Activated T-helper 2 cell treated with anti-CD3 and anti-CD28 coated beads, Interferon-gamma antibody, Interleukin-2, Interleukin-4, amounts not matched to agents 10 μg/mL and 5 μg/mL and 100 μg/mL, durations not matched to agents 14 hours and 24 hours and 36 hours (primary cell): ENCODE measurements around the gene PRKCZ. TPM values are rescaled to one million over a fixed set of nuclear protein-coding genes. Genes with fewer than 3 reads are reported as not detected.

Experiments
- DNase-seq: peaks from one replicate; pipeline ENCODE4 v3.0.0; 2021; ENCODE audit warnings: low spot score
- H3K27ac Mint-ChIP-seq: one replicate; pipeline ENCODE4 v1.8.0; 2021; ENCODE audit warnings: mixed read lengths
- H3K27me3 Mint-ChIP-seq: one replicate; pipeline ENCODE4 v1.8.0; 2021; ENCODE audit warnings: low read depth, mixed read lengths
- H3K36me3 Mint-ChIP-seq: one replicate; pipeline ENCODE4 v1.8.0; 2021; ENCODE audit warnings: low read depth, mixed read lengths
- H3K4me1 Mint-ChIP-seq: one replicate; pipeline ENCODE4 v1.8.0; 2021; ENCODE audit warnings: low read depth, mixed read lengths
- H3K4me3 Mint-ChIP-seq: one replicate; pipeline ENCODE4 v1.8.0; 2021; ENCODE audit warnings: low read depth, mild to moderate bottlenecking, moderate library complexity, mixed read lengths
- H3K9me3 Mint-ChIP-seq: one replicate; pipeline ENCODE4 v1.8.0; 2021; ENCODE audit warnings: mixed read lengths
- intact Hi-C: fragments of 100-400 bp; cut with micrococcal nuclease; formaldehyde crosslinking; loops from one replicate; pipeline ENCODE4 v1.15.1; 2023
- total RNA-seq: library from RNA; stranded (reverse); gene quantifications from 2 replicates; pipeline ENCODE4 v1.2.3, GENCODE V29; 2022

The PRKCZ gene
- total RNA-seq, 1 donor from 2014 or later: 3.6 TPM

DNA sequence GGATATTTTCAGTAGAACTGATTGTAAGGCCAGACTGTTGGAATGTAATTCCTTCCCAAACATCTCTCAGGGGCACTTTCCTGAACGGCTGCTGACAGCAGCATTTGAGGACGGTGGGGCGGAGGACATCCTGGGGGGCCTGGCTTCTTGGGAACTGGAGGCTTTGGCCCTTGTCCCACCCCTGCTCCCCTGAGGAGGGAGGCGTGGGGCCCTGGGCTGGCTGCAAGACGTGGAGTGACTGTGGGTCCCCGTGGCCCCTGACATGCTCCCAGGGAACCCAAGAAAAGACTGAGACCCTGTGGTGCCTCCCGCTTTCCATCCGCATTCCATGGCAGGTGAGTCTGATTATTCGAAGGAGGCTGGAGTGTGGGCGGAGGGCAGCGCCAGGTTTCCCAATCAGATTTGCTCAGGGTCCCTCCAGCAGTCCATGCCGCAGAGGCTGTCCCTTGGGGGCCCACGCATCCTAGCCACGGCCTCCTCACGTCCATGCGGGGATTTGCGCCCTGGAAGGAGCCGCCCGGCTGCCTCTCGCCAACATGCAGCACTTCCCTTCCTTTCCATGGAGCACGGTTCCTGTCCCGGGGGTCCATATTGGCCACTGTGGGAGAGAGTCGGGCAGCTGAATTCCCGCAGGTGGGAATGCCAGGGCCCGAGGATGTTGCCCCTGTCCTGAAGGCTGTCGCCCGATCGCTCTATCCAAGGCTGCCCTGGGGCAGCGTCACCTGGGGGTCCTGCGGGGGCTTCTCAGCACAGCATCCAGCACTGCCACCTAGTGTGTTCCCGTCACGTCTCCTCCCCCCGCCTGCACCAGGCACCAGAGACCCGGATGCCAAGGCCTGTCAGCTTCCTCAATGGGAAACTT is 75.4 kb downstream of the PRKCZ start:
- no peaks in the 10 kb centered on the region for H3K27me3 Mint-ChIP-seq
- peaks cover 4% of the 10 kb centered on the region for H3K4me1 Mint-ChIP-seq
- H3K4me3 Mint-ChIP-seq: no peak overlapping the region
- no peak for DNase-seq
- intact Hi-C loops: no loop called here
- H3K9me3 Mint-ChIP-seq: peaks cover 9% of the 10 kb centered on the region
- H3K27ac Mint-ChIP-seq: no peak overlapping the region
- H3K36me3 Mint-ChIP-seq: no peaks in the 10 kb centered on the region

DNA sequence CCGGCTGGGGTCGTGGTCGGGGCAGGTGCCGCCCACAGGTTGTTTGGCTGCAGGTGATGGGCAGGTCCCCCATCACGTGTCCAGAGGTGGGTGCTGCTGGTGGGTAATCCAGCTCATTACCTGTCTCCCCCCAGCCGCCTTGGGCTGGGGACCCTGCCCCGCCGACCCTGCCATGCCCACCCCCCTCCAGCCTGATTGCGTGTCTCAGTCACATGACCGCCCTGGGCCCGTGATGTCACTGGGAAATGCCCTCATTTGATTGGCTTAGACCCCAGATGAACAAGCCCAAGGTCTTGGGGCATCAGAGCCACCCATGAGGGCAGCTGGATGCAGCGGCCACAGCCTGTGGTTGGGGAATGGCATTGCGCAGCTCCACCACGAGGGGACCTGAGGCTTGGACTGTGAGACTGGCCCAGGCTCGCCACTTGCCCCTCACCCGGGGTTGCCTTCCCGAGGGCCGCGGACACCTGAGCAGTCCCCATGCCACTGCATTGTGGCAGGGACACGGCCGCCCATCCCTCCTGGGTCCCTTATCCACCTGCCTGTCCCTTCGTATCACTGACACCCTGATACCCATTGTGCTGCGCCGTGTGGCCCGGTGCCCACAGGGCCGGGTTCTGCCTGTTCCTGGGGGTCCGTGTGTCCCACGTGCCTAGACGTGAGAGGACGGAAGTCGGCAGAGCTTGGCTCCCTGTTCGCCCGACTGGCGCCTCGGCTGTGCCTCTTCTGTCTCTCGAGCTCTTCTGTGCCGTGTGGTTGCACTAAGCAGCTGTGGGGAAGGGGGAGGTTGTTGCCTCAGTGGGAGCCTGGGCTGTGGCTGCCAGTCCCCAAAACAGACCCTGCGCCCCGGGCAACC is 76.3 kb downstream of the PRKCZ start:
- Mint-ChIP-seq H3K36me3 (no peaks in the 10 kb centered on the region), H3K27me3 (no peaks in the 10 kb centered on the region), H3K4me3 (peak overlapping the region; percentile 55), H3K4me1 (peaks cover 4% of the 10 kb centered on the region), H3K9me3 (peaks cover 4% of the 10 kb centered on the region), H3K27ac (peak overlapping the region; percentile 33)
- intact Hi-C loops: no loop called here
- DNase-seq: no peak

DNA sequence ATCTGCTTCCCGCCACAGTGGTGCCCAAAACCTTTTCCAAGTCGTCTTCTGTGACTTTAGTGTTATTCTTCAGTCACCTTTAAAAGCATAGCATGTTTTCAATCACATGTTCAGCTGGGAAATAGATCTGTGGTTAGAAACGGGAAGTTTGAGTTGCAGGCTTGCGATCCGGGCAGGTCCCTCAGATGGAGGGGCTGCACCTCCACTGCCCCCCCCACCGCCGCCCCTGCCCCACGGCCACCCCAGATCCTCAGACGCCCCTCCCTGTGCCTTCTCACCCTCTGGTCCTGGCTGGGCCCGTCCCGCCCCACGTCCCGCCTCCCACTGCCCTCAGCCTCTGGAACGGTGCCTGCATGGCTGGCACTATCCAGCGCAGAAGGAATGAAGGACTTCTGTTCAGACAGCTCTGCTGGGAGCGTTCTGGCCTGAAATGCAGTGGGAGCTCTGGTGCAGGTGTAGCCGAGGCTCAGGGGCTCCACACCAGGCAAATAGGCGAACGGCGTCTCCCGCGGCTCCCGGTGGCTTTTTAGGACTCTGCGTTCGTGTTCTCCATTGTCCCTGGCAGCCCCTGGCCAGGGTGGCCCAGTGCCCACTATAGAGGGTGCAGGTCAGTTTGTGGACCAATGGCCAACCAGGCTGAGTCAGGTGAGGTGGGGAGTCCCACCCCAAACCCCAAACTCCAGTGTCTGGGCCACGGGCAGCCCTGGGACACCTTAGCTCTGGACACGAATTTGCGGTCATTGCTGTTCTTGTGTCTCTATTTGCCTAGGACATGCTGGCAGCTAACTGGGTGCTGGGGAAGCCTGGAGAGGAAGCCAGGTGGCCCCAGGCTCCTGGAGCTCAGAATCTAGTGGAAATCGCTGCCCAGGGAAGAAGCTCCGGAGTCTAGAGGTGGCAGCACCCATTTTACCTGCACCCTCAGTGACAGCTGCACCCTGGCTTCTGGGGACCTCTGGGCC is 77.3 kb downstream of the PRKCZ start:
- H3K27ac Mint-ChIP-seq: peak overlapping the region; percentile 33
- no peak for DNase-seq
- H3K36me3 Mint-ChIP-seq: no peaks in the 10 kb centered on the region
- peaks cover 5% of the 10 kb centered on the region for H3K4me1 Mint-ChIP-seq
- H3K4me3 Mint-ChIP-seq: peak overlapping the region; percentile 55
- H3K27me3 Mint-ChIP-seq: no peaks in the 10 kb centered on the region
- intact Hi-C loops: no loop called here
- no peaks in the 10 kb centered on the region for H3K9me3 Mint-ChIP-seq

DNA sequence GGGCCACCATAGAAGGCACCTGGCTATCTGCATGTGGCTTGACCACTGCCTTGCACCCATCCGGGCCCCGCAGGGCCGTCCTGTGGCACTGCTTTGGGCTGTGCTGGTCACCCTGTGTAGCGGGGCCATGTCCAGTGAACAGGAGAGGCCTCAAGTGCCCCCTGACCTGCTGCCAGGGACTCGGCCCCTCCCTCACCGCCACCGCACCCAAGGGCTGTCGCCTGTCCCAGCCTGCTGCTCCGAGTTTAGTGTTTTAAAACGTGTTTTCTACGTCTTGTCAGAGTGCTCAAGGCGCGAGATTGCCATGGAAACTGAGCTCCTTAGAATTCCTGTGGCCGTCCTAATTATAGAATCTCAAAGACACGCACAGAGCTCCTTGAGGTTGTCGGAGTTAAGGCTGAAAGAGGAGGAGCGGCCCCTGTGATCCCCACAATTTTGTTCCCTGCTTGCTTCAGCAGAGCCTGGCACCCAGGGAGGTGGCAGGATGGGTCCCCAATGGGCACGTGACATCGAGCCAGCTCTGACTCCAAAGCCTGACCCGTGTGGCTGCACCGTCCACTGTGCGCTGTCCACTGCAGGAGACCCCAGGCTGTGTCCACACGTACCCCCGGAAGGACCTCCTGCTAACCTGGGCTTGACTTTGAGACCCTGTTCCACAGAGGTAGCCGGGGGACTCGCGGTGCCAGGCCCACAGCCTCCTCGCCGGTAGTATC is 78.1 kb downstream of the PRKCZ start:
- Mint-ChIP-seq H3K9me3 (no peaks in the 10 kb centered on the region), H3K4me1 (peaks cover 10% of the 10 kb centered on the region), H3K4me3 (no peak overlapping the region), H3K36me3 (no peaks in the 10 kb centered on the region), H3K27ac (no peak overlapping the region), H3K27me3 (no peaks in the 10 kb centered on the region)
- no peak for DNase-seq
- intact Hi-C loops: no loop called here

DNA sequence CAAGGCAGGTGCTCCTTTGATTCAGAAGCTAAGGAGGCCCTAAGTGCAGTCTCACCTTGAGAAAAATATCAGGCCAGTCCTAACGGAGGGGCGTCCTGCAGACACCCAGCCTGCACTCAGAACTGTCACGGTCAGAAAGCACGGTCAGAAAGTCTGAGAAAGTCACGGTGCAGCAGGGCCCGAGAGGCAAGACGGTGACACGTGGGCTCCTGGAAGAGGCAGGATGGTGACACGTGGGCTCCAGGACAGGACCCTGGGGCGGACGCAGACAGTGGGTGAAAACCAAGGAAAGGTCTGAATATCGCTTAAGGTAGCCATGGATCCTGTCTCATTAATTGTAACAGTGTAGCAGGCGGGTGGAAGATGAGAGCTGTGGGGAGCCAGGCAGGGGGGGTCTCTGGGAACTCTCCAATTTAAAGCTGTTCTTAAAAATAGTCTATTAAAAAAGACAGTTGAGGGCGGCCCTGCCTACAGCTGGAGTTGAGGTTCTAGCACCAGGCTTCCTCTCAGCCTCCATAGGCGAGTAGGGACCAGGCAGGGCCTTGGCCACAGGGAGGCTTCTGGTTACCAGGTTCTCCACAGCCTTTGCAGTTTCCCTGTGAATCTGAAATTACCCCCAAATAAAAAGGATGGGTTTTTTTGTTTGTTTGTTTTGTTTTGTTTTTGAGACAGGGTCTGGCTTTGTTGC is 79.2 kb downstream of the PRKCZ start:
- intact Hi-C loops: no loop called here
- Mint-ChIP-seq H3K4me3 (no peak overlapping the region), H3K4me1 (peaks cover 12% of the 10 kb centered on the region), H3K27ac (no peak overlapping the region), H3K9me3 (no peaks in the 10 kb centered on the region), H3K36me3 (no peaks in the 10 kb centered on the region), H3K27me3 (no peaks in the 10 kb centered on the region)
- no peak for DNase-seq

DNA sequence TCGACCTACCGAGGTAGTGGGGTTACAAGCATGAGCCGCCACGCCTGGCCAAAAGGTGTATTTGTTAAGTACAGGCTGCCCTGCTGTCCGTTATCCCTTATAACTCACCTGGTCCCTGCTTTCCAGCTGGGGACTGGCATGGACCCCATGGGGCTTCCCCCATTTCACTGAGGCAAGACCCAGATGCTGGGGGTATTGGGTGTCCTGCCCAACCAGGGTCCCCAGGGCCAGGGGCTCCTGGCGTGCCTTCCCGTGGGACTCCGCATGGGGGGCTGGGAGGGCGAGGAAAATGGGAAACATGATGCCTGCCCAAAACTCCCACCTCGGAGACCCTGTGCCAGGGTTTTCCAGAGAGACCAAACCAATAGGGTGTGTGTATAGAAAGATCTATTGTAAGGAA is 79.9 kb downstream of the PRKCZ start:
- H3K9me3 Mint-ChIP-seq: no peaks in the 10 kb centered on the region
- peaks cover 12% of the 10 kb centered on the region for H3K4me1 Mint-ChIP-seq
- no peak for DNase-seq
- no peaks in the 10 kb centered on the region for H3K36me3 Mint-ChIP-seq
- no peak overlapping the region for H3K4me3 Mint-ChIP-seq
- H3K27ac Mint-ChIP-seq: no peak overlapping the region
- H3K27me3 Mint-ChIP-seq: no peaks in the 10 kb centered on the region
- intact Hi-C loops: loop anchor here (5.0 to 10.0 kb wide), 2 partner anchors 215 to 397 kb away; partner anchors contain the start of genes CALML6, PANK4 and TMEM52

DNA sequence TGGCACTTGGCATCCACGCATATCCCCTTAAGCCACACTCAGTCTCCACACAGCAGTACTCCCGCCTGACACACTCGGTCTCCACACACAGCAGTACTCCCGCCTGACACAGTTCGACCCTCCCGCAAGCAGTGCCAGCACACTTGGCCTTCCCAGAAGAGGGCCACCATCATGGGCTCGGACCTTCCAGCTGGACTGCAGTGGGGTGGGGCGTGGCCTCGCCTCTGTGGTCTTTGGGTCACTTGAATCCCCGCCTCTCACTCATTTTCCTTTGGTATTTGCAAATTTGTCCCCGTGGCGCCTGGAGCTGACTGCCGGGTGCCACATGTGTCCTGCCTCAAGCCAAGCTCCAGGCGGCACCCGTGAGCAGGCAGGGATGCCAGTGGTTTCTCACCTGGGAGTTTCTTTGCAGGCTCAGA is 80.7 kb downstream of the PRKCZ start:
- Mint-ChIP-seq H3K27me3 (no peaks in the 10 kb centered on the region), H3K4me3 (no peak overlapping the region), H3K9me3 (no peaks in the 10 kb centered on the region), H3K36me3 (no peaks in the 10 kb centered on the region), H3K27ac (no peak overlapping the region), H3K4me1 (peaks cover 12% of the 10 kb centered on the region)
- intact Hi-C loops: loop anchor here (5.0 to 10.0 kb wide), 2 partner anchors 216 to 396 kb away; partner anchors contain the start of genes CALML6, PANK4 and TMEM52
- DNase-seq: no peak

DNA sequence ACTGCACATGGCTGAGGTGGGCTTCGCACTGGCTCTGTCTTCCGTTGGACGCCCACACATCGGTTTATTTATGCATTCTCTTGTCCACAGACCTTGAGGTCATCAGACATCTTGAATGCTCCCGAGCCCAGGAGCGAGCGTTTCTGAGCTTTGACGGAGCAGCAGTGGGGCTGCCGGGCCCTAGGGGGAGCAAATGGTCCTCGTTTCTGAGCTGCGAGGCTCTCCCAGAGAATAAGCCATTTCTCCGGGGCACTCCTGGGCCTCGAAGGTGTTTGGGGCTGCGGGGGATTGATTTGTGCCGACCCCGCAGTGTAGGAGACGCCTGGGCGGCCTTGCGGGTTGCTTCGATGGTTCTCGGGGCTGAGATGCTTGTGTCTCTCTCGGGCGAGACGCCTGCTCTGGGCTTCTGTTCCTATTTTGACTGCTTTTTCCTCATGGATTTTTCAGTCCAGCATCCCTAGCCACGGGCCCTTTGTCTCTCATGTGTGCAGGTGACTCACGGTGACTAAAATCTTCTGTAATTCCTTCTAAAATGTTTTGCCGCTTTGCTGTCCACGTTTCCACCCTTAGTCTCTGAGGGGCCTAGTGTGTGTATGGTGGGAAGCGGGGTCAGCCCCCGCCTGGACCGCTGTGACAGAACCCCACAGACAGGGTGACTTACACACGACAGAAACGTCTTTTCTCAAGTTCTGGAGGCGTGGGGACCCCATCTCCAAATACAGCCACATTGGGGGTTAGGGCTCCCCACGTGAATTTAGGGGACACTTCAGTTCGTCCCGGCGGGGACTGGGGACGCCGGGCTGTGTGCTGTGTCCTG is 82.2 kb downstream of the PRKCZ start:
- no peak for DNase-seq
- Mint-ChIP-seq H3K4me3 (peak overlapping the region; percentile 76), H3K27ac (peak overlapping the region; percentile 52), H3K27me3 (no peaks in the 10 kb centered on the region), H3K36me3 (no peaks in the 10 kb centered on the region), H3K9me3 (no peaks in the 10 kb centered on the region), H3K4me1 (peaks cover 8% of the 10 kb centered on the region)
- intact Hi-C loops: loop anchor here (2.0 to 10.0 kb wide), 3 partner anchors 62 to 395 kb away; partner anchors contain the start of genes CALML6, FAAP20, PANK4 and TMEM52

DNA sequence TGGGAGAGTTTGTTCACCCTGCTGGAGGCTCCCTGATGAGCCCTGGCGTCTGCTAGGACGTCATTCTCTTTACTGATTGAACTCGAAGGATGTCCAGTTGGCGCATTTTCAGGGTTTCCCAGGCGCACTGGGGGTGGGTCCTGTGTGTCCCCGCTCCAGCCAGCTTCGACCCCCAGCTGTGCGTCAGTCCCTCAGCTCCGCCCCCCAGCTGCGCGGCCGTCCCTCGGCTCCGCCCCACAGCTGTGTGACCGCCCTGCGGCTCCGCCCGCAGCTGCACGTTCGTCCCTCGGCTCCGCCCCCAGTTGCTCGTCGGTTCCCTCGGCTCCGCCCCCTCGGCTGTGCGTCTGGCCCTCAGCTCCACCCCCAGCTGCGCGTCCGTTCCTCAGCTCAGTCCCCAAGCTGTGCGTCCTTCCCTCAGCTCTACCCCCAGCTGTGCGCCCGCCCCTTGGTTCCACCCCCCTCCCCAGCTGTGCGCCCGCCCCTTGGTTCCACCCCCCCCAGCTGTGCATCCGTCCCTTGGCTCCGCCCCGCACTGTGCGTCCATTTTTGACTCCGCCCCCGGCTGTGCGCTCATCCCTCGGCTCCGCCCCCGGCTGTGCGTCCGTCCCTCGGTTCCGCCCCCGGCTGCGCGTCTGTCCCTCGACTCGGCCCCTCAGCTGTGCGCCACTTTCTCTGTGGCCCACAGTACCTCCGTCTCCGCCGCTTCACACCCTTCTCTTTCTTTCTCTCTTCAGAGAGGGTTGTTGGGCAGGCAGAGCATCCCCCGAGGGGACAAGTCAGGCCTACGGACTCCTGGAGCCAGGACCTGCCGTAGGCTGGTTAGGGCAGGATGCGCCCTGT is 83.0 kb downstream of the PRKCZ start:
- Mint-ChIP-seq H3K27ac (peak overlapping the region; percentile 52), H3K36me3 (no peaks in the 10 kb centered on the region), H3K27me3 (no peaks in the 10 kb centered on the region), H3K4me3 (peak overlapping the region; percentile 76), H3K4me1 (peaks cover 8% of the 10 kb centered on the region), H3K9me3 (no peaks in the 10 kb centered on the region)
- intact Hi-C loops: loop anchor here (2.0 to 10.0 kb wide), 3 partner anchors 62 to 394 kb away; partner anchors contain the start of genes CALML6, FAAP20, PANK4 and TMEM52
- DNase-seq: peak; percentile 96

DNA sequence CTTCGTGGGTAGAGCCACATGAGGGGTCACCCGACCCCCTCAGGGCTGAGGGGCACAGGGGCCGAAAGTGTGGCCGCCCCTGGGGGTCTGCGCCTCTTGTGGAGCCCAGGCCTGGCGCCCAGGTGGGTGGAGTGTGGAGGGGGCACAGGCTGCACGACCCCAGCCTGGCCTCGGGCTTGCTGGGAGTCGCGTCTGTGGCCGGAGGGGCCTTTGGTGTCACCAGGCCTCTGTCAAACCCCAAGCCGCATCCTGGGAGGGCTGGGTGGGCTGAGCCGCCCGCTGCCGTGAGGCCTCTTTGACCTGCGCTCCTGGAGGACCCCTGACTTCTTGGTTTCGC is 83.6 kb downstream of the PRKCZ start:
- intact Hi-C loops: loop anchor here (2.0 to 10.0 kb wide), 3 partner anchors 61 to 393 kb away; partner anchors contain the start of genes CALML6, FAAP20, PANK4 and TMEM52
- H3K9me3 Mint-ChIP-seq: no peaks in the 10 kb centered on the region
- H3K4me3 Mint-ChIP-seq: no peak overlapping the region
- H3K27ac Mint-ChIP-seq: no peak overlapping the region
- DNase-seq: no peak
- peaks cover 8% of the 10 kb centered on the region for H3K4me1 Mint-ChIP-seq
- no peaks in the 10 kb centered on the region for H3K36me3 Mint-ChIP-seq
- H3K27me3 Mint-ChIP-seq: no peaks in the 10 kb centered on the region
